ENCODE measurements around the gene SV2C. TPM values are rescaled to one million over a fixed set of nuclear protein-coding genes. Genes with fewer than 3 reads are reported as not detected.

SV2C gene
- total and polyA plus RNA-seq, 2 of the 13 experiments (the other 11 are each of a cell fraction or from before 2014, with no cell fraction given) = not detected

GRCh38 chr5:76209297-76209696 lies 126.1 kb downstream of the SV2C start:
- H3K9ac ChIP-seq (ENCODE audit: insufficient read depth, low read depth, low read length) = no peak overlapping the region
- H3K9me3 ChIP-seq (ENCODE audit: low read length) = no peaks in the 10 kb centered on the region
- no peak for FAIRE-seq
- no peaks in the 10 kb centered on the region for H4K20me1 ChIP-seq (ENCODE audit: insufficient read depth, low read length)
- in situ Hi-C loops (cut with HindIII; ENCODE audit: extremely low pct_ligation_motif_present, low pct_unique_long_range_greater_than_20kb) = no loop called here
- ChIA-PET CTCF (ENCODE audit: low intra/inter-chr PET ratio, low total read pairs) (no interaction called here), POLR2A (no interaction called here)
- WGBS (ENCODE audit: low lambda C conversion rate) = 62% methylated on average over 2 of the region's 2 CpGs
- H3K4me2 ChIP-seq (ENCODE audit: low read depth, low read length) = no peak overlapping the region
- no peak for DNase-seq (ENCODE audit: low spot score)
- no TSS peak for BruUV-seq (replicated peaks)
- H3K27ac ChIP-seq (ENCODE audit: extremely low read length, insufficient read depth, low read length) = no peak overlapping the region
- no peaks in the 10 kb centered on the region for H3K79me2 ChIP-seq (ENCODE audit: insufficient read depth, low read length)
- H3K4me1 ChIP-seq (ENCODE audit: insufficient read depth, low read length) = 0 out of 2 replicates have a peak, but pooled peaks cover 6% of the 10 kb centered on the region
- intact Hi-C loops (cut with micrococcal nuclease; ENCODE audit: unreplicated experiment) = no loop called here
- no peak overlapping the region for H3K4me3 ChIP-seq (replicated peaks in 1 of 3; ENCODE audit: insufficient read depth in 1 of 3, low read depth in 2 of 3, low read length in 3 of 3)
- ATAC-seq = no peak
- no peaks in the 10 kb centered on the region for H3K27me3 ChIP-seq (ENCODE audit: control insufficient read depth in 1 of 2, insufficient read depth in 2 of 2, low read length in 2 of 2)
- H2AFZ ChIP-seq (ENCODE audit: low read length) = no peak overlapping the region
- H3K36me3 ChIP-seq (replicated peaks in 1 of 2; ENCODE audit: control insufficient read depth in 1 of 2, insufficient read depth in 2 of 2, low read length in 2 of 2) = no peaks in the 10 kb centered on the region
- no peak for TF ChIP-seq ZNF343 (CRISPR knock-in tag; IDR thresholded peaks at IDR 0.05)
- TF ChIP-seq ZFP91 (CRISPR knock-in tag; IDR thresholded peaks at IDR 0.05; ENCODE audit: borderline replicate concordance) = no peak
- no peak for TF ChIP-seq MBD4 (IDR thresholded peaks at IDR 0.05; ENCODE audit: borderline replicate concordance, low read length)
- no peak for TF ChIP-seq MXI1 (IDR thresholded peaks at IDR 0.05; ENCODE audit: borderline replicate concordance, low read depth, low read length)
- TF ChIP-seq ZNF225 (CRISPR knock-in tag; IDR thresholded peaks at IDR 0.05) = no peak
- TF ChIP-seq ZNF788 (CRISPR knock-in tag; IDR thresholded peaks at IDR 0.05; ENCODE audit: borderline replicate concordance) = no peak
- TF ChIP-seq ZBTB10 (CRISPR knock-in tag; IDR thresholded peaks at IDR 0.05; ENCODE audit: borderline replicate concordance) = no peak
- no peak for TF ChIP-seq IRF9 (CRISPR knock-in tag; IDR thresholded peaks at IDR 0.05; ENCODE audit: borderline replicate concordance)
- TF ChIP-seq ATF3 (CRISPR knock-in tag; IDR thresholded peaks at IDR 0.05) = no peak
- TF ChIP-seq ZNF770 (CRISPR knock-in tag; IDR thresholded peaks at IDR 0.05) = no peak
- no peak for TF ChIP-seq ZNF501 (CRISPR knock-in tag; IDR thresholded peaks at IDR 0.05)
- TF ChIP-seq ZNF710 (CRISPR knock-in tag; IDR thresholded peaks at IDR 0.05; ENCODE audit: borderline replicate concordance) = no peak
- no peak for TF ChIP-seq ZNF30 (CRISPR knock-in tag; IDR thresholded peaks at IDR 0.05)
- TF ChIP-seq PAF1 (CRISPR knock-in tag; IDR thresholded peaks at IDR 0.05) = no peak
